Measurements from ENCODE around the gene RPUSD3.

RPUSD3 gene

DNA sequence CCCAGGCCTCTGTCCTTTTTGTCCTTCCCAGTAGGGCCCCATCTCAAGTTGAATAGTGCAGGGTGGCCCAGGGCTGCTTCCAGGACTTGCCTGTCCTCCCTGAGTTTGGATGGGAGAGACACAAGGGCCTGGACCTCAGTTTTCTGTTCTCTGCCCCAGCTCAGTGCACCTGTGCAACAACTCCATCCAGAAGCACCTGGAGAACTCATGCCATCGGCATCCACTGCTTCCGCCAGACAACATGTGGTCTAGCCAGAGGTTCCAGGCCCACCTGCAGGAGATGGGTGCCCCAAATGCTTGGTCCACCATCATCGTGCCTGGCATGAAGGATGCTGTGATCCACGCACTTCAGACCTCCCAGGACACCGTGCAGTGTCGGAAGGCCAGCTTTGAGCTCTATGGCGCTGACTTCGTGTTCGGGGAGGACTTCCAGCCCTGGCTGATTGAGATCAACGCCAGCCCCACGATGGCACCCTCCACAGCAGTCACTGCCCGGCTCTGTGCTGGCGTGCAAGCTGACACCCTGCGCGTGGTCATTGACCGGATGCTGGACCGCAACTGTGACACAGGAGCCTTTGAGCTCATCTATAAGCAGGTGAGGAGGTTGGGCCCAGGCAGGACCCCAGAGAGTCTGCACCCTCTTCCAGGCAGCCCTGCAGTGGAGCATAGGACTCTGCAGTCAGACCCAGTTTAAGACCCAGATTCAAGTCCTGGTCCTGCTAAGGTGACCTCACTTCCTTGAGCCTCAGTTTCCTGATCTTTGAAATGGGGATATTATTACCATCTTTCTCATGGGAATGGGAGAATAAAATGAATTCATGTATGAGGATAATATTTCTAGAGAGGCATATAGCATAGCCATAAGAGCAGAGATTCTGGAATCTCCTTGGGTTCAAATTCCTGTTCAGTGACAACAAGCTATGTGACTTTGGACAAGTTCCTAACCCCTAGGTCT is 14.7 kb downstream of the RPUSD3 start:
- FAIRE-seq: no peak

GRCh38 chr3:9826815-9827573 is 16.8 kb downstream of the RPUSD3 start:
- FAIRE-seq: no peak

DNA sequence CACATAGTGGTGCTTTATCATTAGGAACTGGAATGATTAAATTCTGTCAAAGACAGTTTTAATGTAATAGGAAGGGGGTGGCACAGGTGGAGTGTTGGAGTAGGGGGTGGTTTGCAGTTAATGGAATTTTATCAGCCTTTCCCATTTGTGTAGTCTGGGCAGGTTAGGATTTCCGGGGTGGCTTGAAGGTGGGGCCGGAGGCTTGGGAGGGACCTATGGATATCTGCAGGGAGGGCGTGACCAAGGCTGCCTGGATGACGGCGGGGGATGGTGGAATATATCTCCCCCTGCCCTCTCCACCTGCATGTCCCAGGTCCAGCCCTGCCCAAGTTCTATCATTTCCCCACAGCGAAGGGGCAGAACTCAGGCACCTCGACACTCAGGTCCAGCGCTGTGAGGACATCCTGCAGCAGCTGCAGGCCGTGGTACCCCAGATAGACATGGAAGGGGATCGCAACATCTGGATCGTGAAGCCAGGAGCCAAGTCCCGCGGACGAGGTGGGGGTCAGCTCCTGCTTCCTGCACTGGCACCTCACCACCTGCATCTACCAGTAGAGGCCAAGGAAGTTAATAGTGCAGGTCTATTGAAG is 18.3 kb downstream of the RPUSD3 start:
- FAIRE-seq: no peak

GRCh38 chr3:9820946-9821345 is 22.9 kb downstream of the RPUSD3 start:
- FAIRE-seq: no peak

DNA sequence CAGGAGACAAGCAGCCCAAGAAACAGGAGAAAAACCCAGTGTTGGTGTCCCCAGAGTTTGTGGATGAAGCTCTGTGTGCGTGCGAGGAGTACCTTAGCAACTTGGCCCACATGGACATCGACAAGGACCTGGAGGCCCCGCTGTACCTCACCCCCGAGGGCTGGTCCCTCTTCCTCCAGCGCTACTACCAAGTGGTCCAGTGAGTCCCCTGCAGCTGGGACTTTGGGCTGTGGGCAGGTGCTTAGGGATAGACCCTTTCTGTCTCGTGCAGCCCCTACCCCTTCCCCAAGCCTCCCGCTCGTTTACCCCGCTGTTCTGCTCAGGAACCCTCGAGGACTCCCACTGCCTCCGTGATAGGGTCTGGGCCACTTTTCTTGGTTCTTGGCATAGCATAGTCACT is 23.3 kb downstream of the RPUSD3 start:
- FAIRE-seq: no peak

- FAIRE-seq: no peak
Measured at GRCh38 chr3:9818666-9819335, 25.0 kb downstream of the RPUSD3 start.

- no peak for FAIRE-seq
Measured at GRCh38 chr3:9817436-9817835, 26.4 kb downstream of the RPUSD3 start.

GRCh38 chr3:9815986-9816385 is 27.8 kb downstream of the RPUSD3 start:
- no peak for FAIRE-seq

DNA sequence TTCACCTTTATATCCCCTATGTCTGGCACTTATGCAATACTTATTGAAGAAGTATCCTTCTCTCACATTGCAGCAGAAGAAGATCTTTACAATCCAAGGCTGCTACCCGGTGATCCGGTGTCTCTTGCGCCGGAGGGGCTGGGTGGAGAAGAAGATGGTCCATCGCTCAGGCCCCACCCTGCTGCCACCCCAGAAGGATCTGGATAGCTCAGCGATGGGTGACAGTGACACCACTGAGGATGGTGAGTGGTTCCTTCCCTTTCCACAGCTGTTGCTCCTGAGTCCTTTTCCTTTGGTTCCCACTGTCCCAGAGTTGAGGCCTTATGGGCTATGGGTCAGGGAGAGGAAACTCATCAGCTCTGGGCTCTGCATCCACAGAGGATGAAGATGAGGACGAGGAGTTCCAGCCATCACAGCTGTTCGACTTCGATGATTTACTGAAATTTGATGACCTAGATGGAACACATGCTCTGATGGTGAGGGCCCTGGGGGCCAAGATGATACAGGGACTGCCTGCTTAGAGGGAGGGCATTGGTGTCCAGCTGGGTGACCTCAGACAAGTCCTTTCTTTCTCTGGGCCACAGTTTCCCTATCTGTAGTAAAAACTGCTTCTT is 30.8 kb downstream of the RPUSD3 start:
- no peak for FAIRE-seq

DNA sequence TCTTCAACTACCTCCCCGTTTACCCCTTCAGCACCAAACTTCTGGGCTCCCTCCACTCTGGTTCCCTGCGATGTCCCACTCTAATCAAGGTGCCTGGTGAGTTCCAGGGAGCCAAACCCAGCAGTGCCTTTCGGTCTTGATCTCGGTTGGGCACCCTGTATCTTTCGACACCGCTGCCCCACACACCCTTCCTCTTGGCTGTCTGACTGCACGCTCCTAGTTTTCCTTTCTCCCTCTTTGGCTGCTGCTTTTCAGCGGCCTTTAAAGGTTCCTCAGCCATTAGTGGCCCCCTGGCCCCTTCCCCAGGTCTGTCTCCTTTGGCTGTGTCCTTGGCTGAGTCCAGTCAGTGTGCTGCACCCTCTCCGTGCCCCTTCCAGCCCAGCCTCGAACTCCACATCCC is 33.0 kb downstream of the RPUSD3 start:
- FAIRE-seq: no peak

DNA sequence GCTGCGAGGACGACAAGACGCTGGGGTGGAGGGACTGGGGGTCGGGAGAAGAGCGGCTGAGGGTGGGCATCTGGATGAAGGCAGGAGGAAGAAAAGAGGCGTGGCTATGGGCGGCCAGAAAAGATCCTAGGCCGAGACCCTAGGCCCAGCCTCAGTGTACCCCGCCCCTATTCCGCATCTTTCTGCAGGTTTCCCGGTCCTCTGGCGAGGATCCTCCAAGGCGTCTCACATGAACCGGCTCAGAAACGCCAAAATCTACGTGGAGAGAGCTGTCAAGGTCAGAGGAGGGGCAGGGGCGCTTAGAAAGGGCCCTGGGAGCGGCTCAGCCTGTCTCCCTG is 33.4 kb downstream of the RPUSD3 start:
- FAIRE-seq: no peak

- no peak for FAIRE-seq
Measured at GRCh38 chr3:9809615-9810432, 34.0 kb downstream of the RPUSD3 start, which contains the start of gene TTLL3. TSS of gene TTLL3 (plus strand) at chr3:9810262. CDS start at chr3:9810662, 400 bp downstream.

GRCh38 chr3:9809239-9809614 is 34.6 kb downstream of the RPUSD3 start:
- no peak for FAIRE-seq

- no peak for FAIRE-seq
Measured at GRCh38 chr3:9808345-9809037, 35.3 kb downstream of the RPUSD3 start.

GRCh38 chr3:9807981-9808344 is 35.8 kb downstream of the RPUSD3 start:
- FAIRE-seq: no peak

GRCh38 chr3:9806688-9807589 is 36.9 kb downstream of the RPUSD3 start:
- no peak for FAIRE-seq

- FAIRE-seq: no peak
Measured at GRCh38 chr3:9806137-9806536, 37.7 kb downstream of the RPUSD3 start.

GRCh38 chr3:9804996-9805395 is 38.8 kb downstream of the RPUSD3 start:
- no peak for FAIRE-seq

DNA sequence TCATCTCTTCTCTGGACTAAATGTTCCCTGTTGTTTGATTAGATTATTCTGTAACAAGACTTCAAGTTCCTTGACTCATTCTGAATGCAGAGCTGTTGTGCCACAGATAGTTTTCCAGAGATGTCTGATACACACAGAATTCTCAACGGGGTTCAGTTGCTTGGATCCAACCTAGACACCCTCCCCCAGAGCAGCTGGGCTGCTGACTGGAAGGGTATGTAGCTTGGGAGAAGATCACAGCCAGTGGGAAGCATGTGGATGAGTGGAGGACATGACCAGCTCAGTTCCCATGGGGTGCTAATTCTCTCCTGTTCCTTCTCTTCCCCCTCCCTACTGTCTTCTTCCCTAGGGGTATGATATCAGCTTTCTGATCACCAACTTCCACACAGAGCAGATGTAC is 40.3 kb downstream of the RPUSD3 start:
- FAIRE-seq: no peak

- no peak for FAIRE-seq
Measured at GRCh38 chr3:9800529-9800928, 43.3 kb downstream of the RPUSD3 start.

Measured in G401.6 (cell line).